ENCODE results near the gene PIK3CB. TPM values are rescaled to one million over a fixed set of nuclear protein-coding genes. Genes with fewer than 3 reads are reported as not detected.
A peak's percentile ranks its signal among the peaks of the same experiment; 100 is the strongest.
"Not testable (repeated sequence)": the region's sequence is repeated elsewhere in the genome, so short reads cannot be mapped to it uniquely, and the experiment has no call there.

Gene PIK3CB
- polyA plus RNA-seq, 1 experiment, result 4.9 TPM

DNA sequence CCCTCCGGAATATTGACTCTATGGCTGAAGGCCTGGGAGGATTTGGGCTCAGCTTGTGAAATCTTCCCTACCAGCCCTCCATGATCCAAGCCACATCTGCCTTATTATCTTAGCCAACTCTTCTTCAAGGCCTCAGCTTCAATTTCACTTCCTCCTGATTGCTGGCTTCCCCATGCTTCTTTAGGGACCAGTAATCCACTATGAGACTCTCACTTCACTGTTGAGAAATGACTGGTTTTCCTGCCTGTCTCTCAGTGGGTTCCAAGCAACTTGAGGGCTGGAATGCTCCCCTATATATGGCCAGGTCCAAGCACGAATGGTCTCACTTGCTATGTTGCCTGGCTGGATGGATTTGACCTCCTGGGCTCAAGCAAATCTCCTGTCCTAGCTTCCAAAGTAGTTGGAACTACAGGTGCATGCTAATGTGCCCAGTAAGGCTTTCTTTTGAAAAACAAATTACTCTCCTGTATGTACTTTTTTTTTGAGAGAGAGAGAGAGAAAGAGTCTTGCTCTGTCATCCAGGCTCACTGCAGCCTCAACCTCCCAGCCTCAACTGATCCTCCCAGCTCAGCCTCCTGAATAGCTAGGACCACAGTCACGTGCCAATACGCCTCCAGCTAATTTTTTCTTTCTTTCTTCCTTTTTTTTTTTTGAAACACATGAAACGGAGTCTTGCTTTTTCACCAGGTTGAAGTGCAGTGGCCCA is 7.9 kb upstream of the PIK3CB start:
- CTCF ChIA-PET, result interaction anchor here (0.5 to 1.9 kb wide), 3 partner anchors 42 to 248 kb away, joined by 3 to 14 read pairs (median 3); partner anchors contain the start of gene CEP70
- TF ChIP-seq CTCF (IDR thresholded peaks at IDR 0.05; ENCODE audit: insufficient read depth, low read depth, low read length), result no peak
- H3K36me3 ChIP-seq (ENCODE audit: control insufficient read depth, insufficient read depth, low read length), result no peaks in the 10 kb centered on the region

DNA sequence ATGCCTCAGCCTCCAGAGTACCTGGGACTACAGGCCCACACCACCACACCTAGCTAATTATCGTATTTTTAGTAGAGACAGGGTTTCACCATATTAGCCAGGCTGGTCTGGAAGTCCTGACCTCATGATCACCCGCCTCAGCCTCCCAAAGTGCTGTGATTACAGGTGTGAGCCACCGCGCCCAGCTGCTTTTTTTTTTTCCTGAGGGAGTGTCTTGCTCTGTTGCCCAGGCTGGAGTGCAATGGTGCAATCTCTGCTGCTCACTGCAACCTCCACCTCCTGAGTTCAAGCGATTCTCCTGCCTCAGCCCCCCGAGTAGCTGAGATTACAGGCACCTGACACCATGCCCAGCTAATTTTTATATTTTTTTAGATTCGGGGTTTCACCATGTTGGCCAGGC is 3.7 kb upstream of the PIK3CB start:
- CTCF ChIA-PET, result interaction anchor here (1.0 to 1.5 kb wide), 2 partner anchors 15 to 78 kb away, joined by 3 to 4 read pairs; no protein-coding TSS in a partner anchor
- H3K4me3 ChIP-seq (ENCODE audit: low read depth, low read length); POLR2A ChIA-PET; DNase-seq (ENCODE audit: low read depth); H3K36me3 ChIP-seq (ENCODE audit: control insufficient read depth, insufficient read depth, low read length); H3K27me3 ChIP-seq (ENCODE audit: control insufficient read depth, insufficient read depth, low read length): not testable (repeated sequence)

More for the DNA sequence above, 7.9 kb upstream of the PIK3CB start:
- H3K27me3 ChIP-seq (ENCODE audit: control insufficient read depth, insufficient read depth, low read length), result no peaks in the 10 kb centered on the region
- H3K4me3 ChIP-seq (ENCODE audit: low read depth, low read length), result no peak overlapping the region
- POLR2A ChIA-PET, result interaction anchor here (0.6 kb wide), 1 partner anchor 40 kb away, joined by 6 read pairs; no protein-coding TSS in a partner anchor
- DNase-seq (ENCODE audit: low read depth), result no peak

- H3K4me3 ChIP-seq (ENCODE audit: low read depth, low read length); H3K27me3 ChIP-seq (ENCODE audit: control insufficient read depth, insufficient read depth, low read length); DNase-seq (ENCODE audit: low read depth); H3K36me3 ChIP-seq (ENCODE audit: control insufficient read depth, insufficient read depth, low read length); POLR2A ChIA-PET: not testable (repeated sequence)
- CTCF ChIA-PET, result interaction anchor here (0.6 to 2.3 kb wide), 3 partner anchors 31 to 357 kb away, joined by 3 to 8 read pairs (median 3); no protein-coding TSS in a partner anchor
Measured at GRCh38 chr3:138835846-138836245, 1.1 kb upstream of the PIK3CB start.

GRCh38 chr3:138835397-138835757 is 649 bp upstream of the PIK3CB start:
- TF ChIP-seq CTCF (IDR thresholded peaks at IDR 0.05; ENCODE audit: insufficient read depth, low read depth, low read length), result no peak
- no peaks in the 10 kb centered on the region for H3K27me3 ChIP-seq (ENCODE audit: control insufficient read depth, insufficient read depth, low read length)
- ChIA-PET POLR2A (no interaction called here), CTCF (interaction anchor here (0.6 to 2.3 kb wide), 4 partner anchors 31 to 489 kb away, joined by 3 to 8 read pairs (median 3); no protein-coding TSS in a partner anchor)
- no peaks in the 10 kb centered on the region for H3K36me3 ChIP-seq (ENCODE audit: control insufficient read depth, insufficient read depth, low read length)
- no peak for DNase-seq (ENCODE audit: low read depth)
- H3K4me3 ChIP-seq (ENCODE audit: low read depth, low read length), result peak overlapping the region; percentile 81

DNA sequence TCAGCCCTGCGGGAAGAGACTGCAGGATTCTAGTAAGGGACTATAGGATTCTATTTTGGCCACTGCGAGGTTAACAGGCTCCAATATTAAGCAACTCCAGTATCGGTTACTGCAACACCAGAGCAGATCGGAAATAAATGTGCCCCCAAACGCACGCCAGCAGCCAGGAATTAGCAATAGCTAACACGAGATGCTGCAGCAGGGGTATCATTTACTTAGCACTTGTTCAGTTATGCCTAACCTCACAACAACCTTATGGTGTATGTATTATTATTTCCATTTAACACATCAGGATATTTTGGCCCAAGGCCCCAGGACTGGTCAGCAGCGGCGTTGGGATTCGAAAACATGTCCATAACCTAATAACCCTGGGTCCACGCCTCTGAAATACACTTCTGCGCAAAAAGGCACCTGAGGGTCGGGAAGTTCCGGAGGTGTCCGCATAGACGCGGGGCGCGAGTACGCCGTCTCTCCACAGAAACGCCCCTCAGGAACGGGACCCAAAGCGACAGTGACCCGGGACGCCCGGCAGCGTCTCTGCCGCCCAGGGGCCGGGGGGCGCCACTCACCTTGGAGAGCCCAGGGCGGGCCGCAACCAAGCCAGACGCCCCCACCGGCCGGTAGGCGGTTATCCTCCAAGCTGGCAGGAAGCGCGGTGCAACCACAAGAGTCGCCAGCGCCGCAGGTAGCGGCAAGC is 681 bp downstream of the PIK3CB start:
- no peak for DNase-seq (ENCODE audit: low read depth)
- ChIA-PET CTCF (interaction anchor here (1.2 to 2.3 kb wide), 2 partner anchors 19 to 81 kb away, joined by 3 to 8 read pairs; no protein-coding TSS in a partner anchor), POLR2A (interaction anchor here (0.9 kb wide), 1 partner anchor 9 kb away, joined by 3 read pairs; no protein-coding TSS in a partner anchor)
- H3K4me3 ChIP-seq (ENCODE audit: low read depth, low read length), result peak overlapping the region; percentile 81
- no peaks in the 10 kb centered on the region for H3K36me3 ChIP-seq (ENCODE audit: control insufficient read depth, insufficient read depth, low read length)
- TF ChIP-seq CTCF (IDR thresholded peaks at IDR 0.05; ENCODE audit: insufficient read depth, low read depth, low read length), result peak; percentile 26; the same call in 1 of the 2 replicates
- no peaks in the 10 kb centered on the region for H3K27me3 ChIP-seq (ENCODE audit: control insufficient read depth, insufficient read depth, low read length)

- POLR2A ChIA-PET; H3K27me3 ChIP-seq (ENCODE audit: control insufficient read depth, insufficient read depth, low read length); H3K36me3 ChIP-seq (ENCODE audit: control insufficient read depth, insufficient read depth, low read length); CTCF ChIA-PET; DNase-seq (ENCODE audit: low read depth); H3K4me3 ChIP-seq (ENCODE audit: low read depth, low read length): not testable (repeated sequence)
Measured at GRCh38 chr3:138832473-138833057, 2.2 kb downstream of the PIK3CB start.

Measured in BJ (cell line).